Mesothelial cell of epicardium (in vitro differentiated cells): ENCODE measurements around the gene TMTC4. TPM values are rescaled to one million over a fixed set of nuclear protein-coding genes. Genes with fewer than 3 reads are reported as not detected.
"Not testable (repeated sequence)": the region's sequence is repeated elsewhere in the genome, so short reads cannot be mapped to it uniquely, and the experiment has no call there.

Source experiments
- DNase-seq, 2 experiments: peaks; one replicate each; pipeline ENCODE4 v3.0.0; 2021; ENCODE audit warnings: low spot score in 2 of 2; ENCODE audit not compliant: unreplicated experiment in 2 of 2
- H3K27ac Mint-ChIP-seq: 2 replicates; pipeline ENCODE4 v1.8.0; 2021; ENCODE audit warnings: mixed read lengths
- H3K27me3 Mint-ChIP-seq: 2 replicates; pipeline ENCODE4 v1.8.0; 2021; ENCODE audit warnings: low read depth, mixed read lengths
- H3K36me3 Mint-ChIP-seq: 2 replicates; pipeline ENCODE4 v1.8.0; 2021; ENCODE audit warnings: mixed read lengths
- H3K4me1 Mint-ChIP-seq: 2 replicates; pipeline ENCODE4 v1.8.0; 2021; ENCODE audit warnings: mixed read lengths
- H3K4me3 Mint-ChIP-seq: 2 replicates; pipeline ENCODE4 v1.8.0; 2021; ENCODE audit warnings: mild to moderate bottlenecking, moderate library complexity, mixed read lengths
- H3K9me3 Mint-ChIP-seq: 2 replicates; pipeline ENCODE4 v1.8.0; 2021; ENCODE audit warnings: mixed read lengths
- total RNA-seq: library from RNA; stranded (reverse); gene quantifications from 3 replicates; pipeline ENCODE4 v1.2.1, GENCODE V29; 2021
- TF ChIP-seq, protein P1 (sequence below): fragments of 200-600 bp; sonication (generic); IDR thresholded peaks from one replicate; pipeline ENCODE4 v1.5.0; 2021; ENCODE audit warnings: antibody characterized with exemption; ENCODE audit not compliant: unreplicated experiment

Gene TMTC4
- total RNA-seq, 1 donor from 2014 or later, result 37.5 TPM

GRCh38 chr13:100680131-100680530, 5.5 kb upstream of the TMTC4 start:
- no peak for DNase-seq
- Mint-ChIP-seq H3K9me3 (peaks cover 8% of the 10 kb centered on the region), H3K4me3 (no peak overlapping the region), H3K4me1 (peaks cover 7% of the 10 kb centered on the region), H3K36me3 (no peaks in the 10 kb centered on the region), H3K27me3 (peaks cover 27% of the 10 kb centered on the region), H3K27ac (no peak overlapping the region)
- TF ChIP-seq, protein P1, sequence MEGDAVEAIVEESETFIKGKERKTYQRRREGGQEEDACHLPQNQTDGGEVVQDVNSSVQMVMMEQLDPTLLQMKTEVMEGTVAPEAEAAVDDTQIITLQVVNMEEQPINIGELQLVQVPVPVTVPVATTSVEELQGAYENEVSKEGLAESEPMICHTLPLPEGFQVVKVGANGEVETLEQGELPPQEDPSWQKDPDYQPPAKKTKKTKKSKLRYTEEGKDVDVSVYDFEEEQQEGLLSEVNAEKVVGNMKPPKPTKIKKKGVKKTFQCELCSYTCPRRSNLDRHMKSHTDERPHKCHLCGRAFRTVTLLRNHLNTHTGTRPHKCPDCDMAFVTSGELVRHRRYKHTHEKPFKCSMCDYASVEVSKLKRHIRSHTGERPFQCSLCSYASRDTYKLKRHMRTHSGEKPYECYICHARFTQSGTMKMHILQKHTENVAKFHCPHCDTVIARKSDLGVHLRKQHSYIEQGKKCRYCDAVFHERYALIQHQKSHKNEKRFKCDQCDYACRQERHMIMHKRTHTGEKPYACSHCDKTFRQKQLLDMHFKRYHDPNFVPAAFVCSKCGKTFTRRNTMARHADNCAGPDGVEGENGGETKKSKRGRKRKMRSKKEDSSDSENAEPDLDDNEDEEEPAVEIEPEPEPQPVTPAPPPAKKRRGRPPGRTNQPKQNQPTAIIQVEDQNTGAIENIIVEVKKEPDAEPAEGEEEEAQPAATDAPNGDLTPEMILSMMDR, result no peak

DNA sequence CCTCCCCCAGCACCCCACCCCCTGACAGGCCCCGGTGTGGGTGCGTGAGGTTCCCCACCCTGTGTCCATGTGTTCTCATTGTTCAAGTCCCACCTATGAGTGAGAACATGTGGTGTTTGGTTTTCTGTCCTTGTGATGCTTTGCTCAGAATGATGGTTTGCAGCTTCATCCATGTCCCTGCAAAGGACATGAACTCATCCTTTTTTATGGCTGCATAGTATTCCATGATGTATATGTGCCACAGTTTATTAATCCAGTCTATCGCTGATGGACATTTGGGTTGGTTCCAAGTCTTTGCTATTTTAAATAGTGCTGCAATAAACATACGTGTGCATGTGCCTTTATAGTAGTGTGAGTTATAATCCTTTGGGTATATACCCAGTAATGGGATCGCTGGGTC, 2.5 kb upstream of the TMTC4 start:
- not testable (repeated sequence) for H3K27ac Mint-ChIP-seq, H3K36me3 Mint-ChIP-seq, H3K9me3 Mint-ChIP-seq, DNase-seq, H3K4me3 Mint-ChIP-seq
- H3K4me1 Mint-ChIP-seq, result peaks cover 20% of the 10 kb centered on the region
- peaks cover 23% of the 10 kb centered on the region for H3K27me3 Mint-ChIP-seq

GRCh38 chr13:100675661-100676129, 1.1 kb upstream of the TMTC4 start:
- Mint-ChIP-seq H3K4me1 (peaks cover 20% of the 10 kb centered on the region), H3K27me3 (peaks cover 23% of the 10 kb centered on the region), H3K27ac (peak overlapping the region; percentile 56), H3K4me3 (peak overlapping the region; percentile 83), H3K36me3 (no peaks in the 10 kb centered on the region), H3K9me3 (no peaks in the 10 kb centered on the region)
- no peak for DNase-seq
- TF ChIP-seq, protein P1, result no peak

GRCh38 chr13:100674872-100675660, 471 bp upstream of the TMTC4 start:
- H3K36me3 Mint-ChIP-seq, result no peaks in the 10 kb centered on the region
- H3K4me1 Mint-ChIP-seq, result peaks cover 20% of the 10 kb centered on the region
- no peaks in the 10 kb centered on the region for H3K9me3 Mint-ChIP-seq
- peak; percentile 99 to 100 for DNase-seq
- TF ChIP-seq, protein P1, result no peak
- peak overlapping the region; percentile 56 for H3K27ac Mint-ChIP-seq
- H3K27me3 Mint-ChIP-seq, result peaks cover 20% of the 10 kb centered on the region
- H3K4me3 Mint-ChIP-seq, result peak overlapping the region; percentile 83

DNA sequence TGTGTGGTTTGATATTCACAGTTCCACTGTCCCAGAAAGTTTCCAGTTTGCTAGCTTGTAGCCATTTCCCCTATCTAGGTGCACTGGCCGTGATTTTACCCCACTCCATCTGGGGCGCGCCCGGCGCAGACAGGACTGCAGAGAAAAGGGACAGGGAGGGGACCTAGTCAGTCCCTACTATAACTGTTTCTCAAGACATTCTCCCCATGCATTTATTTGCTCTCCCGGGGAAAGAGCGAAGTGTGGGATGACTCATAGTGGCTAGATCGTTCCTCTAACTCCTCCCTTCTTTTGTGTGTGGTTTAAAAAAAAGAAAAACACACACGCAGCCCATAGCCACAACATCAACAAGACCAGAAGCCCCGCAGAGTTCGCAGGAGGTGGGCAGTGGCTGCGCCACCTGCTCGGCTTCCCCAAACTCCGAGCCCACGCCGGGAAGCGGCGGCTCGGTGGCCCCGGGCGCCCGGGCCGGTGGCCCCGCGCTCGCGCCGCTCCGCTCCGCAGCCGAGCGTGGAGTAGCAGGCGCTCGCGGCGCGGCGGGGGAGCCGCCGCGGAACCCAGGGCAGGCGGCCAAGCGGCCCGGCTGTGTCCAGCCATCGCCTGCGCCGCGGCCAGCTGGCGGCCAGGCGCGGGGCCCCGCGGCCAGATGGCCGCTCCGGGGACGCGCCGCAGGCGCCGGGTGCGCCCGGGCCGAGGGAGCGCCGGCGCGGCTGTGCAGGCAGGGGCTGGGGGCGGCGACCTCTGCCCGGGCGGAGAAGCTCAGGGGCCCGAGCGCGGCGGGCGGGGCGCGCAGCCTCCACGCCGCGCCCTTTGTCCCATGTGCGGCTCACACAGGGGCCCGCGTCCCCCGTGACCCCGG, 653 bp downstream of the TMTC4 start:
- TF ChIP-seq, protein P1, result no peak
- H3K36me3 Mint-ChIP-seq, result peaks cover 4% of the 10 kb centered on the region
- H3K27me3 Mint-ChIP-seq, result peaks cover 20% of the 10 kb centered on the region
- H3K4me1 Mint-ChIP-seq, result peaks cover 20% of the 10 kb centered on the region
- H3K9me3 Mint-ChIP-seq, result no peaks in the 10 kb centered on the region
- peak overlapping the region; percentile 88 for H3K4me3 Mint-ChIP-seq
- peak overlapping the region; percentile 90 for H3K27ac Mint-ChIP-seq
- DNase-seq, result peak in 1 of 2 experiments; percentile 50

DNA sequence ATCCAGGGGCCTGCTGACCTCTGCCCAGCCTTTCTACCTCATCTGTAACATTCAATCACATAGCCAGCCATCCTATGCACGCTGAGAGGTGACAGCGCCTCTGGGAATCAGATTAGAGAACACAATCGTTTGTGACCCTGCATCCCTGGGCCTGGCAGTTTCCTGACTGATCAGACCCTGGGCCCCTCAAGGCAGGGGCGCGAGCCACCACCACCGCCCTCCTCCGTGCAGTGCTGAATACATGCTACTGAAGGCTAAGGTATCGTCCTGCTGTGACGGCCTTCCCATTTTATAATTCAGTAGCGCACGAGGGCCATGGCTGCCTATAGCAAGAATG, 1.3 kb downstream of the TMTC4 start:
- Mint-ChIP-seq H3K27ac (peak overlapping the region; percentile 90), H3K4me1 (peaks cover 20% of the 10 kb centered on the region), H3K4me3 (peak overlapping the region; percentile 88), H3K27me3 (peaks cover 15% of the 10 kb centered on the region), H3K36me3 (peaks cover 9% of the 10 kb centered on the region), H3K9me3 (no peaks in the 10 kb centered on the region)
- DNase-seq, result no peak
- TF ChIP-seq, protein P1, result no peak
